Measurements from ENCODE around the gene EFS. TPM values are rescaled to one million over a fixed set of nuclear protein-coding genes. Genes with fewer than 3 reads are reported as not detected.

Gene EFS
- total RNA-seq, 4 donors from 2014 or later, result 0.60 to 10.5 (median 3.3) TPM

- Histone ChIP-seq H3K4me3 (no peak overlapping the region), H3K27me3 (no peaks in the 10 kb centered on the region), H3K27ac (no peak overlapping the region), H3K4me1 (peaks cover 16 to 37% (median 29%) of the 10 kb centered on the region in 4 donors), H3K9me3 (no peaks in the 10 kb centered on the region), H3K36me3 (peaks cover 0 to 7% (median 0%) of the 10 kb centered on the region in 4 donors)
- intact Hi-C loops (cut with DNase I; ENCODE audit: low total_unique reads), result no loop called here
- DNase-seq, result no peak
- no peak for TF ChIP-seq POLR2A (IDR thresholded peaks at IDR 0.05)
- TF ChIP-seq POLR2AphosphoS5 (IDR thresholded peaks at IDR 0.05), result no peak
- no peak for TF ChIP-seq CTCF (IDR thresholded peaks at IDR 0.05)
- TF ChIP-seq EP300 (IDR thresholded peaks at IDR 0.05; ENCODE audit: low read depth), result no peak
- in situ Hi-C loops (cut with MboI; ENCODE audit: low pct_ligation_motif_present in 1 of 4, low pct_unique_long_range_greater_than_20kb in 1 of 4, low sequenced_read_pairs in 3 of 4), result no loop called here
- WGBS, 2 donors (ENCODE audit: low coverage in 1 of 2), result 89% methylated on average over 1 of the region's 1 CpG; no CpG with 5 or more reads in 1 of the 2 donors
These were observed 54.4 kb downstream of the EFS start for GRCh38 chr14:23310546-23310945.

- Histone ChIP-seq H3K27ac (no peak overlapping the region), H3K4me3 (no peak overlapping the region)
These were observed 56.1 kb downstream of the EFS start for GRCh38 chr14:23308721-23309445.

GRCh38 chr14:23307687-23308644, 57.0 kb downstream of the EFS start:
- Histone ChIP-seq H3K27ac (peak overlapping the region; percentile 92 to 96 (median 94)), H3K4me3 (peak overlapping the region in 3 of 4 donors; percentile 64 to 72 (median 70)), H3K27me3 (no peaks in the 10 kb centered on the region), H3K9me3 (no peaks in the 10 kb centered on the region), H3K36me3 (peaks cover 0 to 7% (median 0%) of the 10 kb centered on the region in 4 donors), H3K4me1 (peaks cover 18 to 43% (median 37%) of the 10 kb centered on the region in 4 donors)
- intact Hi-C loops (cut with DNase I; ENCODE audit: low total_unique reads), result no loop called here
- WGBS, 2 donors (ENCODE audit: low coverage in 1 of 2), result 86% methylated on average over 22 of the region's 22 CpGs; no CpG with 5 or more reads in 1 of the 2 donors
- TF ChIP-seq EP300 (IDR thresholded peaks at IDR 0.05; ENCODE audit: low read depth) (no peak), CTCF (IDR thresholded peaks at IDR 0.05) (no peak), POLR2AphosphoS5 (IDR thresholded peaks at IDR 0.05) (no peak), POLR2A (IDR thresholded peaks at IDR 0.05) (no peak)
- in situ Hi-C loops (cut with MboI; ENCODE audit: low pct_ligation_motif_present in 1 of 4, low pct_unique_long_range_greater_than_20kb in 1 of 4, low sequenced_read_pairs in 3 of 4), result no loop called here
- DNase-seq, result no peak

More at GRCh38 chr14:23308721-23309445, 56.1 kb downstream of the EFS start:
- WGBS, 2 donors (ENCODE audit: low coverage in 1 of 2), result 86% methylated on average over 14 to 17 of the region's 17 CpGs
- Histone ChIP-seq H3K36me3 (peaks cover 0 to 7% (median 0%) of the 10 kb centered on the region in 4 donors), H3K9me3 (no peaks in the 10 kb centered on the region), H3K4me1 (peaks cover 18 to 40% (median 33%) of the 10 kb centered on the region in 4 donors), H3K27me3 (no peaks in the 10 kb centered on the region)
- TF ChIP-seq POLR2AphosphoS5 (IDR thresholded peaks at IDR 0.05) (no peak), CTCF (IDR thresholded peaks at IDR 0.05) (no peak)
- DNase-seq, result no peak
- in situ Hi-C loops (cut with MboI; ENCODE audit: low pct_ligation_motif_present in 1 of 4, low pct_unique_long_range_greater_than_20kb in 1 of 4, low sequenced_read_pairs in 3 of 4) (no loop called here), intact Hi-C loops (cut with DNase I; ENCODE audit: low total_unique reads) (no loop called here)

GRCh38 chr14:23307146-23307530, 57.8 kb downstream of the EFS start:
- 17 to 22% methylated on average over 4 to 5 of the region's 5 CpGs for WGBS, 2 donors (ENCODE audit: low coverage in 1 of 2)
- in situ Hi-C loops (cut with MboI; ENCODE audit: low pct_ligation_motif_present in 1 of 4, low pct_unique_long_range_greater_than_20kb in 1 of 4, low sequenced_read_pairs in 3 of 4), result no loop called here
- TF ChIP-seq POLR2A (IDR thresholded peaks at IDR 0.05) (no peak), EP300 (IDR thresholded peaks at IDR 0.05; ENCODE audit: low read depth) (no peak), CTCF (IDR thresholded peaks at IDR 0.05) (no peak), POLR2AphosphoS5 (IDR thresholded peaks at IDR 0.05) (no peak)
- Histone ChIP-seq H3K27me3 (no peaks in the 10 kb centered on the region), H3K4me3 (peak overlapping the region; percentile 64 to 72 (median 68)), H3K4me1 (peaks cover 18 to 49% (median 40%) of the 10 kb centered on the region in 4 donors), H3K36me3 (peaks cover 0 to 7% (median 0%) of the 10 kb centered on the region in 4 donors), H3K9me3 (no peaks in the 10 kb centered on the region), H3K27ac (peak overlapping the region; percentile 92 to 96 (median 94))
- intact Hi-C loops (cut with DNase I; ENCODE audit: low total_unique reads), result no loop called here
- no peak for DNase-seq

All from transverse colon (tissue), 4 donors.